ENCODE data around the gene KDM5A.

KDM5A gene

DNA sequence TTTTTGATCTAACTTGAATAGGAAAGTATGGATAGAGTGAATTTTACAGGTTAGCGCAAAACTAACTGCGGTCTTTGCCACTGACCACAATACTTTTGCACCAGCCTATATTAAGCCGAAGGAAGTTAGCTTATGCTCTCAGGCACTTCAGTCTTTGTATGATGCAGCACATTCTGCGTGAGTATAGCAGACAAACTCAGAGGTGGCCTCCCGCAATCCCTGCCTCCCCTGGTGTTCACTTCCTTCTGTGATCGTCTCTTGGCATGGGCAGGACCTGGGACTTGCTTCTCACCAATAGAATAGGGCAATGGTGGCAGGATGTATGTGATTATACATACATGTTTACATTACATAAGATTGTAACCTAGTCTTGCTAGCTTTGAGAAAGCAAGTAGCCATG is 116.2 kb downstream of the KDM5A start:
- DNase-seq (ENCODE audit: low spot score), result no peak

DNA sequence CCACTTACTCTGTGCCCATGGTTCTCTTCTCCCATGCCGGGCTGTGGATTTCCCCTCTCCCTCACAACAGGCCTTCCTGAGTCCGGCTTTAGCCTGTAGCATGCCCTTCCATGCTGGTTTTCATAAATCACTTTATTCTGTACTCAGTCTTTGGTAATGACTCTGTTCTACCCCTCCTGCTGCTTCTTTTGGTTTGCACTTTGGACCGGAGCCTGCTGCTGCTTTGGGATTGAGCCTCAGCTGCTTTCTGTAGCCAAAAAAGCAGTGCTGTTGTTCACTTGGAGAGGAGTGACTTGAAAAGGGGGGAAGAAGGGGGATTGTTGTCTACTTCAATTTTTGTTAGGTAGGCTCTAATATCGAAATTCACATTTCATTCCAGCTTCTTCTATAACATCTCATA is 118.0 kb downstream of the KDM5A start:
- no peak for DNase-seq (ENCODE audit: low spot score)

DNA sequence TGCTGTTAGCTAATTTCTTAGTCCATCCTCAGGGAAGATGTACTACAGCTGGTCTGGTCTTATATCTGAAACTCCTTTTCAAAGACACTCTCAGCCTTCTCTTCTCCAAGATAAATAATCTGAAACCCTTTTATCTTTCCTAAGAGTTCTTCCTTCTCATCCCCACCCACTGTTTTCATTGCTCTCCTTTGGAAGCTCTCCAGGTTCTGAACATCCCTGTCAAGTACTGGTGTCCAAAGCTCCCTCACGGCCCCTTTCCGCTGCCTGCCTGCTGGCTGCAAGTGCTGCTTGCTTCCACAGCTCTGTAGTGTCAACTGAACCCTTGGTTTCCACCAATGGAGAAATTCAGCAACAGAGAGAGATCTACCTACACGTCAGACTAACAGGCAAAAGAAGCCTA is 119.9 kb downstream of the KDM5A start:
- DNase-seq (ENCODE audit: low spot score), result no peak

DNA sequence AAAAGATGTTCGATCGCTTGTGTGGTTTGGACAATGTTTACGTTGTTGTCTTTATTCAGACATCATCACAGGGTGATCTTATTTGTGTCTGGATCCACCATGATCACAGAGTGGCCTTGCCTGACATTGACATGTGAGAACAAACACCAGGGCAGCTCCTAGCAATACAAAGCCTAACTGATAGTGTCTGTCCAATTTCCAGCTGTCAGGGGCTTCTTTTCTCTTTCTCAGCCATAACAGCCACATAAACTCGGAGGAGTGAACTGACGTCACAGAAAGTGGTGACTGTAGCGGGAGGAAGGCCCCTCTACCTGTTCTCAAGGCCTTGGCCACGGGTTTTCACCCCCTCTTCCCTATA is 120.7 kb downstream of the KDM5A start:
- DNase-seq (ENCODE audit: low spot score), result no peak

DNA sequence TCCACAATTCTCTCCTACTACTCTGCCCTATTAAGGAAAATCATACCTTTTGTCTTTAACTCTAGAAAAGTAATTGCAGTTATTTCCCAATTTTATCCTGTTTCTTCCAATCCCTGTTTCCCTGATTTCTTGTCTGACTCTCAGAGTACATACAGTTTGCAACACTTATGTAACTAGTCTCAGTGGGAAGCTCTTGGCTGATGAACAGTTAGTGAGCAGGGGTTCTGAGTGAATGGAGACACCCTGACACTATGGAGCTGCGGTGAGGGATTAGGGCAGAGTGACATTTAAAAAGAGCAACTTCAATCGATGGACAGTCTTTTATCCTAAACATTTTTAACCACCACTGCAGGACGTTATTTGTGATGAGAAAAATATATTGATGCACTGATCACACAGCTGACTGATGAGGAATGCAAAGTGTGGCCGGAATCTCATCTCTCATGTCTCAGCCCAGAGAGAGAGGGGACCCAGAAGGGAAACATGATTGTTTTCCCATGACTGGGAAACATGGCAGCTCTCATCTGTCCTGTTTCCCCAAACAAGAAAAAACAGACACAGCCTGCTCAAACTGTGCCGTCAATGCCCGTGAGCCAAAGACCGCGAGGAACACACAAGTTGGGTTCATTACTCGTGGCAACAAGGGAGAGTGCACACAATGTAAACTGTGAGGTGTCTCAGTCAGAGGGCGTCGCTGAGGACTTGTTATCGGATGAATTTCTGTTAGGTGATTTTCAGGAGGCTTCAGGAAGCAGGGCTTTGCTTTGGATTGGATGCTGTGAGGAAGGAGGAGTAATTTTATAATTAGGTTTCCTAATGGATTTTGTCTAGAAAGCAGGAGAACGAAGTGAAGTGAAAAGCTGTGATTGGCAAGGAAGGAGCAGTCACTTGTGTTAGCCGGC is 121.3 kb downstream of the KDM5A start:
- DNase-seq (ENCODE audit: low spot score), result no peak

DNA sequence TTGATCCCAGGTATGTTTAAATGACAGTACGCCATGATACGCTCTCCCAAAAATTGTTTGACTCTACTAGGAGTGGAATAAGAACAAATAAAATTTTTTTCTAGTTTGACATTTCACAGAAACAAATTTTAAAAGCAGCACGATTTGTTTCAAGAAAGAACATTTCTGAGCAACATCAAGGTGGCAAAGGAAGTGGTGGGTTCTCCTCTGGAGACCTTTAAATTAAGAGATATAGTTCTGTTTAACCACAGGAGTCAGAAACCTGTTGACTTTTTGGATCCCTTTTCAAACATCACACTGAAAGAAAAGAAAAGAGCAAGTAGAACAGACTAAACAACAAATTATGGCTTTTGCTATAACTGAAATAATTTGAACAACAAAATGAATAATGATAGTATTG is 124.0 kb downstream of the KDM5A start:
- no peak for DNase-seq (ENCODE audit: low spot score)

DNA sequence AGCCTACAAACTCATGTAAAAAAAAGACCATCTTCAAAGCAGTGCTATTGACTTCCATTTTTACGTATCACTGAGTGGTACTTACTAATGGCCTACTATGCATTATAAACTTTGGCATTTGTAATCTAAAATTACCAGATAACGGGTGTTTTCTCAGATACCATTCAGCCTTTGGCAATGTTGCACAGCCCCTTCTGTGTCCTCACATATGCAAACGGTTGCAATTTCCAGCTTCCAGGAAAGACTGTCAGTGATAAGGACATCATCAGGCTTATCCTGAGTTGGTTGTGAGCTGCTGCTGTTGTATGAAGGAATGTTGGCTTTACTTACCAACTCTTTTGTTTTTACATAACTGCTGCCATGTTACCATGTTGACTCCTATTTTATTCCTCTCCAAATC is 124.9 kb downstream of the KDM5A start:
- no peak for DNase-seq (ENCODE audit: low spot score)

DNA sequence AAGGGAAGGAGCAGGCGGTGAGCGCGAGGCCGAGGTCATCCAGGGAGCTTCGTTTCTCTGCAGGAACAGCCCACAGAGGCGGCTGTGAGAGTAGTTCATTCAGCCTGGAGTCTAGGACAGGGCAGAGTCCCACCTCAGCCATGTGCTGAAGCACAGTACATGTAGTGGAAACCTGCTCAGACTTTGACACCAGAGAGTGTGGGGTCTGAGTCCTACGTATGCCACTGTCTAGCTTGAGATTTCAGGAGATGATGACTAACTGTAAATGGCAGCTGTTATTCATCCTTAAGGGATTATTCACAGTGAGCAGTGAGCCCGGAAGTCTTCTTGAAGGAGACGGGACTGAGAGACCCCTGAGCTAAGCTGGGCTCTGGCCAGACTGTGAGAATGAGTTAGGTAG is 125.5 kb downstream of the KDM5A start:
- DNase-seq (ENCODE audit: low spot score), result no peak

DNA sequence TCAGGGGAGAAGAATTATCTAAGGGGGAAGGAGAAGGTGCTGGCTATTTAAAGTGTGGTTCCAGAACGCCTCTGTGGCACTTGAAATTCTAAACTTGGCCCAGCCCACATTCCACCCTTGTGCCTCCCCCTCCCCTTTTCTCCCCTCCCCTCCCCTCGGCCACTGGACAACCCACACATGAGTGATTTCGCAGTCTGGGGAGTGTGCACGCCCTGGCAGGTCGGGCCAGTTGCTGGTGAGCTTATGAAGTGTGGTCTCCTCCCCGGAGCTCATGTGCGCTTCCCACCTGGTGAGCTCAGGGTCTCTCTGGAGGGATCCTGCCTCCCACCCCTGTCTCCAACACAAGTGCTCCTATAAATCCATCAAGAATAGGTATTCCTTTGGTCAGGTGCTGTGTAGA is 126.3 kb downstream of the KDM5A start, which contains the start of gene SLC6A13:
TSS of gene SLC6A13 (minus strand) at position 20 of the 400 bp plus-strand sequence. CDS start 2,784 bp downstream, outside the sequence.
- DNase-seq (ENCODE audit: low spot score), result no peak

DNA sequence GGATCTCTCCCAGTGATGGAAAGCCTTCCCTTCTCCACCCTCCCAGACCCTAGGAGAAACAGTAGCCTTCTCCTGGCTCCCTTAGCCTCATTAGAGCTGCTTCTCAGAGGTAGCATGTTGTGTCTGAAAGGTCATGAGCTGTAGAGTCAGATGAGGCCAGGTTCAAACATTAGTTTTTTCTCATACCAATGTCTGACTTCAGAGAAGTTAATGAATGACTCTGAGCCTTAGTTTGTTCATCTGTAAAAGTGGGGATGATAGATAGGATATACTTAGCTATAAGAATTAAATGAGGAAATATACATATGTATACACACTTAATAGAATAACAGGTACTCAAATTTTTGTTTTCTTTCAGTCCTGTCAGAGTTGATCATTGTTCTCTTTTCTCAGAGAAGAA is 127.0 kb downstream of the KDM5A start:
- no peak for DNase-seq (ENCODE audit: low spot score)

DNA sequence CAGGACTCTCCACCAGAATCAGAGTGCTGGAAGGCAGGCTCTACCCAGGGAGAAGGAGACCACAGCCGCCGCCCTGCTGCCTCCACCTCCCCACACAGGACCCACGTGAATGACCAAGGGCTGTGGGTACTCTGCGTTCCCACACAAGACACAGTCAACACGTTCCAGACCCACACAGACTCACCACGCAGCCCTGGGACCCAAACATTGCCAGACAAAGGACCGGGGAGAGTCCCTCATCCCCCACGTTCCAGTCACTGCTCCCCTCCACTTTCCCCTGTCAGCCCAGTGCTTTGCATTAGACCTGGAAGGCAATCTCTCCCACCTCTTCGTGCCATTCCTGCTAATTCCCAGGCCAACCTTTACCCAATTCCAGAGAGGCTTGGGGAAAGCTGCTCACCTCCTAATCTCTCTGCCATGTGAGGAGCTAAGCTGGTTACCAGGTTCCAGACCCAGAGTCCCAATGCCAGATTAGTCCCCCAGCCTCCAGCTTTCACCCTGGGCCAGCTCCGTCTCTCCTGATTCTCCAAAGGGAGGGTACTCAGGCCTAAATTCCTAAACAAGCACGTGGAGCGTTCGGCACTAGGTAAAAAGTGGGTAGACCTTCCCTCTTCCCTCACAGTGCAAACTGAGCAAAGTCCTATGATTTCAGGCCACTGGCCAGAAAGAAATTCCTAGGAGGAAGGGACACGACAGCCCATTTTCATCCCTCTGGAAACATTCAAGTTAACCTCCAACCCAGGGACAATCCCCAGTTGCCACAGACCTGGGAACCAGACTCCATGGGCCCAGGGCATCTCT is 131.4 kb downstream of the KDM5A start:
- DNase-seq (ENCODE audit: low spot score), result no peak

DNA sequence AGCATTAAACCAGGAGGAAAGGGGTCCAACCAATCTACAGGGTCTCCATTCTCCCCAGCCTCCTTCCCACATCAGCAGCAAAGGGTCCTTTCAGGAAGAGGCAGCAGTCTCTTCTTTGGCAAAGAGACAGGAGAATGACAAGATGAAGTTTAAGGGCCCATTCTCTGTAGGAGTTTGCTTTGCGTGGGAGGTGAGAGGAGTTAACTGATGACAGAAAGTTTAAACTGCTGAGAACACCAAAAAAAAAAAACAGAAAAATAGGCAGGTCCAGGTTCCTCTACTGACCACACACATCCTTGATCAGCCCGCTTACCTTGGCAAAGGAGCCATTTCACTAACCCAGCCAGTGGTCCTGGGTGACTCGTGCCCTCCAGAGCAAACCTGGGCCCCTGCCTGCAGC is 132.2 kb downstream of the KDM5A start:
- no peak for DNase-seq (ENCODE audit: low spot score)

DNA sequence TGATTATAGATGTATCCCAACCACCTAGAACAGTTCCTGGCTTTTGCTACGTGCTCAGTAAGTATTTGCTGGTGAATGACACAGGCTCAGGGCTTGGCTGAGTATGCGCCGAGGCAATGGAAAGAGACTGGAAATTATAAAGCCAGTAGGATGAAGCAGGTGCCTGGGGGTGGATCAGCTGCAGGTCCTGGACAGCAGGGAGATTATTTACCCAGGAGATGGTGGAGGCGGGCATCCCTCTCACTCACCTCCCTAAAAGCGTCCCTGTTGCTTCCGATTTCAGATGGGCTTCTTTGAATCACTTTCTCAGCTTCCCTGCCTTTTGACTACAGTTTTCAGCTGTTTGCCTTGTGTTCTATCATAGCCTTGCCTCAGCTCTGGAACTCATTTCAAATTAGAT is 132.9 kb downstream of the KDM5A start:
- DNase-seq (ENCODE audit: low spot score), result no peak

DNA sequence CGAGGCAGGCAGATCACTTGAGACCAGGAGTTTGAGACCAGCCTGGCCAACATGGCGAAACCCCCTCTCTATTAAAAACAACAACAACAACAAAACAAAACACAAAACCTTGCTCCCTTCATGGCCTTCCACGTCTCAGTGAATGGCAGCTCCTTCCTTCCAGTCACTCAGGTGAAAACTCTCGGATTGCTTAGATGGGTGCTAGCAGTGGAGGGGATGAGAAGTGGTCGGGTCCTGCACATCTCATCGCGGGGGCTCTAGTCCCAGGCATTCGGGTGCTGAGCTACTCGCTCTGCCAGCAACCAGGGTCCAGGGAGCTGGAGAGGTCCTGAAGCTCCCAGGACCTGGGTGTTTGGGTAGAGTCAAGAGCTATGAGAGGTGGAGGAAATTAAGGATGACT is 134.2 kb downstream of the KDM5A start:
- peak; percentile 32 for DNase-seq (ENCODE audit: low spot score)

DNA sequence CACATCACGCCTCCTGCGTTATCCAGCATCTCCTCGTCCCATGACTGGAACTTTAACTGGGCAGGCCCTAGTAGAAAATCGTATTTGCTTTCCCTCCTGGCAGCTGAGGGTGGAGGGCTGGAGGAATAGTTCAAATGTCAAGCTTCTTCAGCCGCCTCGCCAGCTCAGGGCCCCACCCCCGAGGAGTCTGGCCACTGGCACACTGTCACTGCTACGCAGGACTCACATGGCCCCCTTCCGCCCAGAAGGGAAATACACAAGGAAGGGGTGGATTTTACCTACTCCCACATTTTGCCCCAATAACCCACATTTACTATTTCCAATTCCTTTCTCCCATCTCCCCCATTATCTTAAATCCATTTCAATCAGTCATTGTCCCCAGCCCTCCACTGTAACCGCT is 135.1 kb downstream of the KDM5A start:
- peak; percentile 63 for DNase-seq (ENCODE audit: low spot score)

DNA sequence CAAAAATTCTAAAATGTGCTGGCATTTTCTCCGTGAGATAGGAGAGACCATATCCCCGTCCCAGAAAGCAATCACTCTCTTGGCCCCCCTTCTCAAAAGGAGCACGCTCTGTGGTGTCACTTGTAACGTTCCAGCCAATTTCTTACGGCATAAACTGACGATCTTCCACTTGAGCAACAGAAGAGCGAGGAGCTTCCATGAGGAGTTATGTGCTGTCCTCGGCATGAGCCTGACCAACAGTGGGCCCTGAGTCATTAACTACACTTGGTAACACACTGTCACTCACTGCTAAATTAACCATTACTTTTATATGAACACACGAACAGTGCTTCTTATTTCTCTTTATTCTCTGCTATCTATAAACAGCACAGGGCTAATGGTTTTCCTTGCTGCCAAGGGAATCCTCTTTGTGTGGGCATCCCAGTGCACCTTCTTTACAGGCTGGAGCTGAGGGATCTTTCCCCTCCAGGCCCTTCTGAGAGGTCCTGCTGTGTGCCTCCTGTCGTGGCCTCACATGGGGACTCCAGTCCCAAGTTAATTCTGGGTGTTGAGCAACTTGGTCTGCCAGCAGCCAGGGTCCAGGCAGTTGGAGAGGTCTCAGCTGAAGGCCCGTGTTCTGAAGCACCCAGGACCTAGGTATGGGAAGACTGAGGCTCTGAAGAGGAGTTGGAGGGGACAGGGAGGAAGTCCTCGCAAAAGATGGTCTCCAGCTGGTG is 135.8 kb downstream of the KDM5A start:
- peak; percentile 41 for DNase-seq (ENCODE audit: low spot score)

DNA sequence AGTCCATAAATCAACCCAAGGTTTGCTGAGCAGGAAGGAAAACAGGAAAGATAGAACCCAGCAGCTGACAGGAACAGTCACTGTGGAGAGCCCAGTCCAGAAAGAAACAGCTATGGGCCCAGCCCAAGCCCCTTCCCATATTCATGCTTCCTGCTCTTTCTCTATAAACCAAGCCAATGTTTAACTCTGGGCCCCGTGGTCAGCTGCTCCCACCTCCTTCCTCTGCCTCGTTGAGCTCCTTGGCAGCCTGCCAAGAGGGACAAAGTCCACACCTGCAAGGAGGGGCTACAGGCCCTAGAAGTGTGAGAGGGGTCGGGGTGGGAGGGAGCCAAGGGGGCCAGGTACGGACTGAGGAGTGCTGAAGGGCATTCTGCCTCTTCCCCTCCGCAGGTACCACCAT is 136.5 kb downstream of the KDM5A start:
- DNase-seq (ENCODE audit: low spot score), result peak; percentile 26

DNA sequence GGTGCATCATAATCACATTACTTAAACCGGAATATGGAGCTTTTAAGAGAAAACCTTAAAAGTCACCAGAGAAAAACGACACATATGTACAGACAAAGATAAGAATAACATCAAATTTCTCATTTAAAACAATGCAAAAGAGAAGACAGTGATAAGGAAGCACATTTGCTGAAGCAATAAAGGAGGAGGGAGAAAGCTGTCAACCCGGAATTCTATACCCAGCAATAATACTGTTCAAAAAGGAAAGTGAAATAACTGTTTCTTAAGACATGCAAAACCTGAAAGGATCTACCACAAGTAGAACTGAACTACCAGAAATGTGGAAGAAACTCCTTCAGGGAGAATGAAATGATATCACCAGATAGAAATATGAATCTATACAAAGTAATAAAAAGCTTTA is 141.8 kb downstream of the KDM5A start:
- no peak for DNase-seq (ENCODE audit: low spot score)

DNA sequence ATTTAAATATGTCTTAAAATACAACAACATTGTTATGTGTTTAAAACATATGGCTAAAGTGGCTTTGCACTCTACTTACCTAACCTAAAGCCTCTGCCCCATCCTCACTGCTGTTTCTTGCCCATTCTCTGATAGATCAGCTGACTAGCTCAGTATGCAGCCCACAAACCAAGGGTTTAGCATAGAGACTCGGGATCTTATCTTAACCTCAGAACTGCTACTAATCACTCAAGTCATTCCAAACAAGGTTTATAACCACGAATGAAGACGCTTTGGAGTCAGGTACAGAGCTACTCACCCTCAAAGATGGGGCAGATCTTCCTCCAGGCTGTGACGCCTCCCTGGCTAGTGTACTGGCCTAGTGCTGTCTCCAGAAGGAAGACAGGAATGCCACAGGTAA is 145.7 kb downstream of the KDM5A start:
- DNase-seq (ENCODE audit: low spot score), result no peak

DNA sequence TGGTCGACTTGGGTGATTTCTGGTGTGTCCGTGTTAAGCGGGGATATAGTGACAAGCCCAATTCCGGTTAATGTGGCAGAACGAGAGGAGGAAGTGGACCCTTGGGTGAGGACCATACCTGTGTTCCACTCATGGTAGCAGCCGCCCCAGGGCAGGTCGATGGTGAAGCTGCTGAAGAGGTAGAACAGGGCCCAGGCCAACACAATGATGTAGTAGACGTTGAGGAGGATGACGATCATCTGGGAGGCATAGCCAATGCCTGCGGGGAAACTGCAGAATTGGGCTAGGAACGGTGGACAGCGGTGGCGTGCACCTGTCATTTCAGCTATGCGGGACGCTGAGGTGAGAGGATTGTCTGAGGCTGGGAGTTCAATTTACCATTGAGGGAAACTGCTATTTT is 146.6 kb downstream of the KDM5A start:
- peak; percentile 38 for DNase-seq (ENCODE audit: low spot score)

DNA sequence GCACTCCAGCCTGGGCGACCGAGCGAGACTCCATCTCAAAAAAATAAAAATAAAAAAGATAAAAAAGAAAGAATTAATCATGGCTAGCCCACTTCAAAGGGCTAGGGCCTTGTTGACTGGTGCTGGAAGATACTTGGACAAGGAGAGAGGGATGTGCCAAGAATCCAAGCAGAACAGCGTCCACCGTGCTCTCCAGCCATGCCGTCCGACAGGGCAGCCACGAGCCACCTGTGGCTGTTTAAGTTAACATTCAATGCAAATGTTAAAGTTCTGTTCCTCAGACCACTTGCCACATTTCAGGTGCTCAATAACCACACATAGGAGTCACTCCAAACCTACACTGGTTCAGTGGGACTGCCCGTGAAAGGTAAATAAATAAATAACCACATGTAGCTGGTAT is 147.9 kb downstream of the KDM5A start:
- DNase-seq (ENCODE audit: low spot score), result peak; percentile 26

DNA sequence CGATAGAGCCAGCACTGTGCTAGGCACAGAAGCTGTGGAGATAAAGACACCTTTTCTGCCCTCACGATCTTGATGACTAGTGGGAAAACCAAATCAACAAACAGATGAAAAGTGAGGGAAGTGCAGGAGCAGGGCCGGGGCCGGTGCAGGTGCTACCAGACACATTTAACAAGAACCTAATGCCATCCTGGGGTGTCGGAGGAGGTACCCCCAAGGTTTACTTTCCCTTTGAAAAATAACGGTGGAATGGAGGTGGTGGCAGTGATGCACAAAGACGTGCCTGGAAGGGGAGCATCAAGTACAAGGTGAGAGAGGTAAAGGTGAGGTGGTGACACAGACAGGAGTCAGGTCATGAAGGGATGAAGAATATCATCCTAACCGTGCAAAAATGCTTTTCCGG is 148.6 kb downstream of the KDM5A start:
- peak; percentile 39 for DNase-seq (ENCODE audit: low spot score)

Data from ecto neural progenitor cell (in vitro differentiated cells).